Activated naive CD4-positive, alpha-beta T cell treated with anti-CD3 and anti-CD28 coated beads for 36 hours (primary cell): ENCODE results near the gene PADI1. TPM values are rescaled to one million over a fixed set of nuclear protein-coding genes. Genes with fewer than 3 reads are reported as not detected.

ENCODE experiments used
- CTCF ChIA-PET: fragments of 350-600 bp; sonication (Branson Sonifier 250); formaldehyde crosslinking; loops from one replicate; lab custom pipeline; 2021; ENCODE audit warnings: antibody characterized with exemption; lab: Charles Lee
- DNase-seq: peaks from one replicate; pipeline ENCODE4 v3.0.0-alpha.2; 2020
- H3K27ac Mint-ChIP-seq: one replicate; pipeline ENCODE4 v1.8.0; 2021; ENCODE audit warnings: mild to moderate bottlenecking, mixed read lengths
- H3K27me3 Mint-ChIP-seq: one replicate; pipeline ENCODE4 v1.8.0; 2021; ENCODE audit warnings: low read depth, mixed read lengths
- H3K36me3 Mint-ChIP-seq: one replicate; pipeline ENCODE4 v1.8.0; 2021; ENCODE audit warnings: low read depth, mixed read lengths
- H3K4me1 Mint-ChIP-seq: one replicate; pipeline ENCODE4 v1.8.0; 2021; ENCODE audit warnings: low read depth, mixed read lengths
- H3K4me3 Mint-ChIP-seq: one replicate; pipeline ENCODE4 v1.8.0; 2021; ENCODE audit warnings: mild to moderate bottlenecking, moderate library complexity, mixed read lengths
- H3K9me3 Mint-ChIP-seq: one replicate; pipeline ENCODE4 v1.8.0; 2021; ENCODE audit warnings: mixed read lengths
- intact Hi-C: fragments of 100-400 bp; cut with micrococcal nuclease; formaldehyde crosslinking; loops from one replicate; pipeline ENCODE4 v1.15.1; 2023
- microRNA-seq: library from miRNA; unstranded; fragments of <30 nt; microRNA quantifications from one replicate; pipeline ENCODE4 v1.2.0, GENCODE V29; 2022; ENCODE audit warnings: borderline microRNAs expressed, borderline replicate concordance
- total RNA-seq, 2 experiments: library from RNA; stranded (reverse); gene quantifications; one replicate each; pipeline ENCODE4 v1.2.3, GENCODE V29; 2021

PADI1 gene
- total RNA-seq, 2 experiments from 2014 or later, result not detected

DNA sequence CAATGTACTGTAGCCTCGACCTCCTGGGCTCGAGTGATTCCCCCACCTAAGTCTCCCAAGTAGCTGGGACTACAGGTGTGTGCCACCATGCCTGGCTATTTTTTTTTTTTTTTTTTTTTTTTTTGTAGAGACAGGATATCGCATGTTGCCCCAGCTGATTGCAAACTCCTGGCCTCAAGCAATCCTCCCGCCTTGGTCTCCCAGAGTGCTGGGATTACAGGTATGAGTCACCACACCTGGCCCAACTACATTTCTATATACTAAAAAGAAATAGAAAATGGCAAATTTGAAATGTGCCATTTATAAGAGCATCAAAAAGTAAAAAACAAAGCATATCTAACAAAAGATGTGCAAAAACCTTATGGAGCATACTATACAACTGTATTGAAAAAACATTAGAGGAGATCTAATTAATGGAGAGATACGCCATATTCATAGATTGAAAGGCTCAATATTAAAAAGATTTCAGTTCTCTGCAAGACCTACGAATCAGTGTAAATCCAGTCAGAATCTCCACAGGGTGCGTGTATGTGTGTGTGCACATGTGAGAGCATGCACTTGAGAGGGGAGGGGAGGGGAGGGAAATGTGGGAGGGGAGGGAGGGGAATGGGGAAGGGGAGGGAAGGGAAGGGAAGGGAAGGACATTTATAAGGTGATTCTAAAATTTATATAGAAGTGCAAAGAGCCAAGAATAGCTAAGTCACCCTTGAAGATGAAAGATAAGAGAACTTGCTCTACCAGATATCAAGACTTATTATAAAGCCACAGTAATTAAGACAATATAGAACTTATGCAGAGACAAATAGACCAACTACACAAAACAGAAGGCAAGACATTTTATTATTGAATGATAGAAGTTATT, 87.6 kb downstream of the PADI1 start:
- DNase-seq, result no peak
- Mint-ChIP-seq H3K9me3 (no peaks in the 10 kb centered on the region), H3K36me3 (no peaks in the 10 kb centered on the region), H3K27me3 (peaks cover 9% of the 10 kb centered on the region), H3K27ac (no peak overlapping the region), H3K4me1 (no peaks in the 10 kb centered on the region), H3K4me3 (no peak overlapping the region)
- CTCF ChIA-PET, result no interaction called here
- intact Hi-C loops, result no loop called here

DNA sequence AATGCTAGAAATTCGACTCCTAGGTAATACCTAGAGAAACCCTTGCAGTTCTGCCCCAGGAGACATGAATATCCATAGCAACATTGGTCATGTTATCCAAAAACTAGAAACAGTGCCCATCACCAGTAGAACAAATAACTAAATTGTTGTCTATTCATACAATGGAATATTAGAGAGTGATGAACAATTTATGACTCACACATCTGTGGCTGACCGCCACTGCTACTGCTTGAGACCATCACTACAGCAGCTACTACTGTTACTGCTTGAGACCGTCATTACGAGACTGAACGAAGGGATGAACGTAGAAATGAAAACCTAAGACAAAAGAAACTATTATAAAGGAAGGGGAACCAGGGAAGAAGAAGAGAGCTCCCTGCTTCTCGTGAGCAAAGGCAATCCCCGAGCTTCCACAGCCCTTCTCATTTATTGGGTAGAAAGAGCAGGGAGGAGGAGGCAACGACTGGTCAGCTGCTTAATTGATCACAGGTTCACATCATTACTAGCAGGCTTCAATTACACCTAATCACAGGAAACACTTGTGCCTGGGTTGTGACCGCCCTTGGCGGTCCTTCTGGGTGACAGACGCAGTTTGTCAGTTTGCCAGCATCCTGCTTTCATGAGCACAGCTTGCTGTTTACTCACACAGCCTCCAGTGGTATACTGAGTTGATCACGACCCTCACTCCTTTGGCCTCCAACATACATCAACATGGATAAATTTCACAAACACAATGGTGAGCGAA, 88.9 kb downstream of the PADI1 start:
- no peaks in the 10 kb centered on the region for H3K4me1 Mint-ChIP-seq
- no peak overlapping the region for H3K27ac Mint-ChIP-seq
- CTCF ChIA-PET, result no interaction called here
- H3K4me3 Mint-ChIP-seq, result no peak overlapping the region
- H3K9me3 Mint-ChIP-seq, result no peaks in the 10 kb centered on the region
- intact Hi-C loops, result no loop called here
- peaks cover 9% of the 10 kb centered on the region for H3K27me3 Mint-ChIP-seq
- H3K36me3 Mint-ChIP-seq, result no peaks in the 10 kb centered on the region
- no peak for DNase-seq

DNA sequence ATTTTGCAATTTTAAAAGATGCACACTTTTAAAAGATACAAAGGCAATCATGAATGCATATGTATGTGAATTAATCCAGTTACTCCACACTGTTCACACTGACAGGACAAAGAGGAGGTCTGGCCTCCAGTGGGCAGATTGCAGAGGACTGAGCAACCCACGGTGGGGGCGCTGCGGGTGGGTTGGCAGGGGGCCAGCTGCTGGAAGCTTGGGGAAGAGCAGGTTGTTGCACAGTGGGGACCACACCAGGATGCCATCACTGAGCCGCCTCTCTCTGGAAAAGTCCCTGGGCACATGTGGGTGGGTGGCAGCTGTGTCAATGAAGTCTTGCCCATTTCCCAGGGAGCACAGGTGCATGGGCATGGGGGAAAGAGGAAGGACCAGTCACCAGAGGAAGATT, 90.4 kb downstream of the PADI1 start:
- Mint-ChIP-seq H3K27ac (no peak overlapping the region), H3K27me3 (peaks cover 6% of the 10 kb centered on the region), H3K36me3 (no peaks in the 10 kb centered on the region), H3K4me3 (no peak overlapping the region), H3K9me3 (no peaks in the 10 kb centered on the region), H3K4me1 (no peaks in the 10 kb centered on the region)
- no peak for DNase-seq
- CTCF ChIA-PET, result no interaction called here
- intact Hi-C loops, result no loop called here

Small RNA genes lying within 50 kb of the gene (microRNA-seq; reads per million reads assigned to microRNA genes)
- gene MIR3972, result not detected

Other genes with a start within 250 kb of the PADI1 start
- not detected for gene MFAP2, start 224.5 kb upstream of the PADI1 start, total RNA-seq
- 10 to 100 TPM; 23.6 to 25.0 TPM for gene ATP13A2, start 193.2 kb upstream of the PADI1 start, total RNA-seq
- gene SDHB, start 151.1 kb upstream of the PADI1 start, total RNA-seq, result 100 to 1,000 TPM; 177 to 179 TPM
- not detected for gene PADI2, start 85.7 kb upstream of the PADI1 start, total RNA-seq
- not detected for gene PADI3, start 44.0 kb downstream of the PADI1 start, total RNA-seq
- gene PADI4, start 103.1 kb downstream of the PADI1 start, total RNA-seq, result 1 to 10 TPM; 1.5 to 1.8 TPM
- not detected for gene PADI6, start 167.1 kb downstream of the PADI1 start, total RNA-seq
- gene RCC2, start 234.5 kb downstream of the PADI1 start, total RNA-seq, result 100 to 1,000 TPM; 130 to 132 TPM